Ecto neural progenitor cell (in vitro differentiated cells): ENCODE measurements around the gene TMTC4.
"Not testable (repeated sequence)": the region's sequence is repeated elsewhere in the genome, so short reads cannot be mapped to it uniquely, and the experiment has no call there.

Experiments
- DNase-seq: peaks from one replicate; pipeline ENCODE4 v3.0.0-alpha.2; 2018; ENCODE audit warnings: low spot score

TMTC4 gene

DNA sequence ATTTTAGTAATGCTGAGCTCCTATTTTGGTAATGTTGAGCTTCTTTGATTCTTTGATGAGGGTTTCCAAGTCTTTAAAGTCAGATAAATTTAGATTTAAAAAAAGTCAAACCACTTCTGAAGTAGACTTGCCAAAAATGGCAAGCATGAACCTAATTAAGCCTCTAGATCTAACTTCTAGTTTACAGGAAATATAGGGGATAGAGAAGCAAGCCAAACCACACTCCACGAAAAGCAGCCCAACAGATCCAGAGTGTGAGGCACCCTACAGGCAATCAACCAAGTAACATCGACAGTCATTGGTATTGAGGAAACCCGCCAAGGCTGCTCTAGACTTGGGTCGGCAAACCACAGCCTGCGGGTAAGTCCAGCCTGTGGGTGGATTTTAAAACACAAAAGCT is 89.7 kb downstream of the TMTC4 start:
- DNase-seq: no peak

- DNase-seq: no peak
Measured at GRCh38 chr13:100581504-100581903, 93.1 kb downstream of the TMTC4 start.

DNA sequence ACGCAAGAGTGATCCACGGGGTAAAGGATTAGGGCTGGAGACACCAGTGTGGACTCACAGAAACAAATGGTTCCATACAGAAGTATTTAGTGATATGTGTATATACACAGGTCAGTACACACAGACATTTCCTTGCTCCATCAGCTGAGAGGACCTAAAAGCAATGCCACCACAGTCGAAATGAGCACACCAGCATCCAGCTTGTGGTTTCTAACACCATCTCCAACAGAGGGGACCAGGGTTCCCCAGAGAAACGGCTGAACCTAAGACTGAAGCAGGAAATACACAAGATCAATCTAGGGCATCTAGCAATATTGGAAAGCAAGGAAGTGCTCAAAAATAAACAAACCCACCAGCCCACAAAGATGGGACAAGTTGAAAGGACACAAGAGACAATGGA is 93.6 kb downstream of the TMTC4 start:
- DNase-seq: no peak

- DNase-seq: no peak
Measured at GRCh38 chr13:100580045-100580444, 94.5 kb downstream of the TMTC4 start.

GRCh38 chr13:100577239-100577638 is 97.4 kb downstream of the TMTC4 start:
- not testable (repeated sequence) for DNase-seq

GRCh38 chr13:100573121-100573520 is 101.5 kb downstream of the TMTC4 start:
- peak; percentile 66 for DNase-seq

DNA sequence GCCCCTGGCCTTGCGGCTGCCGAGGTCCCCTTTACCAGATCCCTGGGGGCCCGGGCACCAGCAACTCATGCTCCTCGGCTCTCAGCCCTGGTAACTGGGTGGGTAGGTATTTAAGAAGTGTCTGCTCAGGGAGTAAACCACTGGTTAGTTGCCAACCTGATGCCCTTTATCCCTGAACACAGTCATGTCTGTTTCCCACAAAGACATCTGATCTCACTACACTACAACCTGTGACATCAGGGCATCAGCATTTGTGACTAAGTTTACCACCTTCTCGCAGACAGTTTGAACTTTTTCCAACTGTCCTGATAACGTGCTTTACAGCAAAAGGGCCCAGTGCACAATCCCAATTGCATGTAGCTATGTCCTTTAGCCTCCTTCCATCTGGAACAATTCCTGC is 108.1 kb downstream of the TMTC4 start:
- DNase-seq: no peak

DNA sequence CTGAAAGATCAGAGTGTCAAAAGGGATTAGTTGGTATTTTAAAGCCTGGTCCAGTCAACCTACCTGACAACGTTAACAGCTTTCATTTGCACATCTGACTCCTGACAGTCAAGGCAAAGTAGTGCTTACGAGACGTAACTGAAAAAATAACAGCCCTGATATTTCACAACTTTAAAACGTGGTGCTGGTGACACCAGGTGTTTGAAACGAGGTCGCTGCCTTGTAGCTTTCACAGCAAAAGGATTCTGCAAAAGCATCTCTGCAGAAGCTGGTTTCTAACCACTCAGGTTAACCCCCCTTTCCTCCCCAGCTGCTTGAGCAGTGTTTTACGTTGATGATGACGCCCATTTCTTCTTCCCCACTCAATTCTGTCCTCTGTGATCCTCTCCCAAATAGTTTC is 109.3 kb downstream of the TMTC4 start:
- no peak for DNase-seq

- no peak for DNase-seq
Measured at GRCh38 chr13:100564444-100565223, 110.0 kb downstream of the TMTC4 start.

DNA sequence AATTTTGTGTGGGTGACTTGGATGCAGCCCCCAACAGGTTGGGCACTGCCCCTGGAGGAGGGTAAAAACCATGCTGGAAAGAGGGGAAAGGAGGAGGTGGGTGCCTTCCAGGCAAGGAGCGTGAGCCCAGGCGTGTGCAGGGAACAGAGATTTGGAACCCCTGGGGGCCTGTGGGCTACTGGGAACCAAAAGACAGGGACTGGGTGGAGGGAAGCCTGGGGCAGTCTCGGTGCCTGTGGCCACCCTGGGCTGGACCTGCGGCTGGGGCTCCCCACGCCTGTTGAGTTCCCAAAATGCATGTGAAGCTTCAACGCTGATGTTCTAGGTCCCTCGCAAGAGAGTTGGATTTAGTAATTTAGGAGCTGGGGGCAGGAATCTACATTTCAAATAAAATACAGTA is 110.8 kb downstream of the TMTC4 start:
- DNase-seq: no peak

- no peak for DNase-seq
Measured at GRCh38 chr13:100561599-100562204, 112.9 kb downstream of the TMTC4 start.

DNA sequence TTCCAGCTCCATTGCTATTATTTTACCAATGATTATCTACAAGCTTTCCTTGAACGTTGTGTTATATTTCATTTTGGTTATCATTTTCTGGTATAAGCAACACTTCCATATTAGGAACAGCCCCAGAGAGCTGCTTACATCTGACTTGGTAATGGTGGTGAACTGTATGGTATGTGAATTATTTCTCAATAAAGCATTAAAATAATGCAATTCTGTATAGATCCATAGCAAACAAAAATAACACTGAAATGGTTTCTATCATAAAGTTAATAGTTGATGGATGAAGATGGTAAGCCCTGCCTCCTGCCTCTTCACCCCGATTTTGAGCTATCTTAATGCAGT is 113.5 kb downstream of the TMTC4 start:
- no peak for DNase-seq

DNA sequence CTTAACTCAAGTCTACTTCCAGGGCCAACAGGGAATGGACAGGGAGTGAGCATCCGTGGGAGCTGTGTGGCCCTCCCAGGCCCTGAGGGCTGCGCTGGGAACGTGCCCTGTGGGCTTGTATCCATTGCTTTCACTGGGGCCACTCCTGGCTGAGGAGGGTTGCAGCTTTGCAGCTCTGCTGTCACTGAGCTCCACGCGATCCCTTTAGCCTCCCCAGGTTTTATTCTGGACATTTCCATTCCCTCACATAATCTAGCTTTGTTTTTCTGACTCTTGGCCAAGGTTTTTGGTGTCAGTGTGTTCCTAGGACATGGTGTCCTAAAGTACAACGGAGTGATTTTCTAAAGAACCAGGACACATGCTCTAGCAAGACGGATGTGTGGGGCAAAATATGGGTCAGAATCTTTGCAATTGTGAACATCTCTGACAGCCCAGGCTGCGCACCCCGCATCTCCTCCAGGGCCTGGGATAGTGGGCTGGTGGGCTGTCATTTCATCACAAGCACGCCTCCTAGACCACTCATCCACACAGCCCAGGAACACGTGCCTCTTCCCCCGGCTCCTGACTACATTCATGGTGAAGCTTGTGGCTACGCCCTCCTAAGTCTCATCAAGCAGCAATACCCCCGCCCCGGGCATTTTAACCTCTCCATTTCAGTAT is 114.0 kb downstream of the TMTC4 start:
- DNase-seq: no peak

- no peak for DNase-seq
Measured at GRCh38 chr13:100559886-100560285, 114.7 kb downstream of the TMTC4 start.
